Choroid plexus epithelial cell (primary cell): ENCODE measurements around the gene CACNG1.

Source experiments
- DNase-seq: peaks from one replicate; pipeline ENCODE4 v3.0.0-alpha.2; 2010; ENCODE audit warnings: low read depth
- H3K4me3 ChIP-seq: 2 replicates; pipeline ENCODE4 v1.5.1; 2011; ENCODE audit warnings: low read depth, mild to moderate bottlenecking, control low read depth, low read length, moderate library complexity
- CTCF ChIP-seq: conservative IDR thresholded peaks from 2 replicates; pipeline ENCODE4 v1.5.1; 2011; ENCODE audit warnings: low read depth, mild to moderate bottlenecking, control low read depth, inconsistent platforms, low read length, moderate library complexity

Gene CACNG1

GRCh38 chr17:67043283-67043682 is 1.1 kb upstream of the CACNG1 start:
- no peak for TF ChIP-seq CTCF
- no peak for DNase-seq
- H3K4me3 ChIP-seq: no peak overlapping the region

GRCh38 chr17:67044940-67045339 is 586 bp downstream of the CACNG1 start:
- no peak for DNase-seq
- no peak for TF ChIP-seq CTCF
- no peak overlapping the region for H3K4me3 ChIP-seq

GRCh38 chr17:67046398-67046797 is 2.0 kb downstream of the CACNG1 start:
- no peak overlapping the region for H3K4me3 ChIP-seq
- no peak for DNase-seq
- TF ChIP-seq CTCF: no peak

- TF ChIP-seq CTCF: no peak
- no peak for DNase-seq
- H3K4me3 ChIP-seq: no peak overlapping the region
Measured at GRCh38 chr17:67047382-67047781, 3.0 kb downstream of the CACNG1 start.

- no peak for TF ChIP-seq CTCF
- H3K4me3 ChIP-seq: no peak overlapping the region
- DNase-seq: no peak
Measured at GRCh38 chr17:67049025-67049739, 4.8 kb downstream of the CACNG1 start.

- no peak for DNase-seq
- H3K4me3 ChIP-seq: no peak overlapping the region
- TF ChIP-seq CTCF: no peak
Measured at GRCh38 chr17:67050066-67050465, 5.7 kb downstream of the CACNG1 start.

GRCh38 chr17:67050471-67051154 is 6.3 kb downstream of the CACNG1 start:
- H3K4me3 ChIP-seq: no peak overlapping the region
- no peak for TF ChIP-seq CTCF
- DNase-seq: no peak
